ES-I3 (cell line): Measurements from ENCODE around the gene TBC1D9.

ENCODE experiments used
- H3K36me3 ChIP-seq: 2 replicates; pipeline ENCODE4 v1.6.1; 2013; ENCODE audit warnings: mild to moderate bottlenecking, low read length, control low read depth, moderate library complexity; ENCODE audit not compliant: insufficient read depth
- H3K4me1 ChIP-seq: 2 replicates; pipeline ENCODE4 v1.6.1; 2013; ENCODE audit warnings: mild to moderate bottlenecking, control low read depth, low read length; ENCODE audit not compliant: insufficient read depth
- H3K9ac ChIP-seq: 2 replicates; pipeline ENCODE4 v1.6.1; 2013; ENCODE audit warnings: low read depth, mild to moderate bottlenecking, low read length, moderate library complexity
- H3K9me3 ChIP-seq: 2 replicates; pipeline ENCODE4 v1.6.1; 2013; ENCODE audit warnings: mild to moderate bottlenecking, low read length, moderate library complexity; ENCODE audit not compliant: control insufficient read depth, insufficient read depth

The TBC1D9 gene

GRCh38 chr4:140602714-140603113, 153.5 kb downstream of the TBC1D9 start:
- H3K9ac ChIP-seq: no peak overlapping the region
- H3K36me3 ChIP-seq: no peaks in the 10 kb centered on the region
- no peaks in the 10 kb centered on the region for H3K9me3 ChIP-seq
- H3K4me1 ChIP-seq: 0 out of 2 replicates have a peak, but pooled peaks cover 4% of the 10 kb centered on the region

DNA sequence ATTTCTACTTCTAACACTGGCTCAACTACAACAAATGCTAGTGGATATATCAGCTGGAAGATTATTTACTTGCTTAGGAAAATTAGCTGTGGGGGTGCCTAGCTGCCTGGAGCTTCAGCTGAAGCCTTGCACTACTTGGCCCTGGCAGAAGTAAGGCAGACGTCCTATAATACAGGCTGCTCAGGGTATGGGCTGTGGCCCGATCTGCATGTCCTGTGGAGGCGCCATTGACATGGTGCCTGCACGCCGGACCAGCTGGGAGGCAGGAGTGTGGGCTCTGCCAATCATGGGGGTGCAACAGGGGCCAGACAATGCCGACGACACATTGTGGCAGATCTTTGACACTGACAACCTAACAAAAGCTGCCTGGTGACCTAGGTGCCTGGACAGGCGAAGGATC, 155.8 kb downstream of the TBC1D9 start:
- no peaks in the 10 kb centered on the region for H3K36me3 ChIP-seq
- H3K9ac ChIP-seq: no peak overlapping the region
- no peaks in the 10 kb centered on the region for H3K9me3 ChIP-seq
- H3K4me1 ChIP-seq: 0 out of 2 replicates have a peak, but pooled peaks cover 4% of the 10 kb centered on the region

- Histone ChIP-seq H3K9ac (no peak overlapping the region), H3K36me3 (no peaks in the 10 kb centered on the region), H3K9me3 (no peaks in the 10 kb centered on the region), H3K4me1 (no peaks in the 10 kb centered on the region)
Measured at GRCh38 chr4:140595065-140595464, 161.1 kb downstream of the TBC1D9 start.

DNA sequence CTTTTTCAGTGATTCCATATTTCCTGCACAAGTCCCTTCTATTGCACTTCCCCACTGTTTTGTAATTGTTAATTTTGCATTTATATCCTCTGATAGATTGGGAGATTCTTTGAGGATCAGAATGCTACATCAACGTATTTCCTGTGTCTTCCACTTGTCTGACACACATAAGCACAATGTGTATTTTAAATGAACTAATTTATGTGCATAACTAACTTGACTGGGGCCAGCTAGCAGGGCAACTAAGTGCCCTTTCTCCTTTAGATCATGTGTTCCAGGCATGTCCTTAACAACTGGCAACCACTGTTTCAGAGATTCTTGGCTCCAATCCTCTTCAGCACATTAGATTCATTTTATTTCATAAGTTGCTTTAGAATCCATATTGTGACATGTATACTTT, 171.7 kb downstream of the TBC1D9 start:
- no peaks in the 10 kb centered on the region for H3K9me3 ChIP-seq
- no peaks in the 10 kb centered on the region for H3K4me1 ChIP-seq
- H3K9ac ChIP-seq: no peak overlapping the region
- H3K36me3 ChIP-seq: no peaks in the 10 kb centered on the region

DNA sequence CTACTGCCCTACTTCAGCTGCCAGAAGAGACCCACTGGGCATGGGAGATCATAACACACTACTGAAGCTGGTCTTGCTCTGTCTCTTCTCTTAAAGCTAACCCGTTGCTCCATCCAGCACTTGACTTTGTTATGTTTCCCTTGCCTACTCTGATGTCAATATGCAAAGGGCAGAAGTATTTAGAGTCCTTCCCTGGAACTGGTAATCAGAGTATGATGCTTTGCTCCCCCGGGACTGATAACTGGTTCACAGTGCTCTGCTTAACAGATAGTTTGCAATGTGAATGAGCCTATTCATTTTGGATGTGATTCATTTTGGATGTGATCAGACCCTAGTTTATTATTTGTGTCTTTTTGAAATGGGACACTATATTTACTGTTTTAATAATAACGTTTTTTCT, 175.1 kb downstream of the TBC1D9 start:
- Histone ChIP-seq H3K9me3 (no peaks in the 10 kb centered on the region), H3K36me3 (no peaks in the 10 kb centered on the region), H3K9ac (no peak overlapping the region), H3K4me1 (no peaks in the 10 kb centered on the region)

DNA sequence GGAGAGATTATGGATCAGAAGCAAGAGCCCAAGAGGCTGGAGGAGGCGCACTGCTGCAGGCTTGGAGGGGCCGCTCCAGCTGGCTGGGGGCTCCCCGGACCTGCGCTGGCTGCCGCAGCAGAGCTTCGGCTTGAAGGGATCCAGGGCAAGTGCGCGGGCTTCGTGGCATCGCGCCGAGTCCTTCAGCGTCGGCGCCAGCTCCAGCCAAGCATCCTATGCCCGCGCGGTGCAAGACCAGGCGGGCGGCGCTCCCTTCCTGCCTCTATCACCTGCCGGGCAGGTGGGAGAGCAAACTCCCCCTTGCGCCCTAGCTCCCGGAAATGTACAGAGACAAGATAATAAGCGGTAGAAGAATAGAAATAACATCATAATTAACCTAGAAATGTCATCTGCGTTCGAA, 176.9 kb downstream of the TBC1D9 start:
- Histone ChIP-seq H3K9ac (no peak overlapping the region), H3K36me3 (no peaks in the 10 kb centered on the region), H3K9me3 (no peaks in the 10 kb centered on the region), H3K4me1 (no peaks in the 10 kb centered on the region)

GRCh38 chr4:140575489-140575888, 180.7 kb downstream of the TBC1D9 start:
- H3K9me3 ChIP-seq: no peaks in the 10 kb centered on the region
- H3K9ac ChIP-seq: no peak overlapping the region
- no peaks in the 10 kb centered on the region for H3K4me1 ChIP-seq
- no peaks in the 10 kb centered on the region for H3K36me3 ChIP-seq

DNA sequence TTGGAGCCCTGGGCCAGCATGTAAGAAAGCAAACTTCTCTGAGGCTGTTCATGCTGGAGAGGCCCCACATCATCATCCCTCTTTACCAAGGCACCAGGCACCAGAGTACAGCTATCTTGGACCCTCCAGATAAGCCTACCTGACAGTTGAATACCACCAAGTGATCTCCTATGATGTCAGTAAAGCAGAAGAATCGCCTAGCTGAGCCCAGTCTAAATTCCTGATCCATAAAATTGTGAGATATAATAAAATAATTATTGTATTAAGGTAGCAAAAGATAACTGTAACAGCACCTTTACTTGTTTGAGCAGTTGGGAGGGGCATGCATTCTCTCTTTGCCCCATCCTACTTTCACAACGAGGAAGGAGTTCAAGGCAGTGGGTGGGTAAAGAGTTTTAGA, 184.6 kb downstream of the TBC1D9 start:
- H3K9me3 ChIP-seq: no peaks in the 10 kb centered on the region
- no peaks in the 10 kb centered on the region for H3K36me3 ChIP-seq
- H3K4me1 ChIP-seq: peaks cover 6% of the 10 kb centered on the region; the same call in 1 of the 2 replicates
- no peak overlapping the region for H3K9ac ChIP-seq
